Measurements from ENCODE around the gene IRAK4. TPM values are rescaled to one million over a fixed set of nuclear protein-coding genes. Genes with fewer than 3 reads are reported as not detected.

The IRAK4 gene
- total and polyA plus RNA-seq, 2 donors (not counting 1 experiment from before 2014, with no cell fraction given): 19.7 to 27.6 TPM

- peaks cover 3% of the 10 kb centered on the region for H3K36me3 ChIP-seq (ENCODE audit: control insufficient read depth, insufficient read depth, low read length)
- no peaks in the 10 kb centered on the region for H3K27me3 ChIP-seq (ENCODE audit: control insufficient read depth, insufficient read depth, low read length)
- no peak overlapping the region for H3K27ac ChIP-seq (ENCODE audit: insufficient read depth, low read length)
- H3K79me2 ChIP-seq (ENCODE audit: control insufficient read depth, insufficient read depth, low read length): no peaks in the 10 kb centered on the region
- H3K9ac ChIP-seq (ENCODE audit: insufficient read depth, low read length): no peak overlapping the region
- no peaks in the 10 kb centered on the region for H4K20me1 ChIP-seq (ENCODE audit: control insufficient read depth, extremely low read depth, insufficient read depth, low read length)
- no peak overlapping the region for H3K4me3 ChIP-seq (replicated peaks in 1 of 4; ENCODE audit: control extremely low read depth in 1 of 4, insufficient read depth in 1 of 4, low read depth in 3 of 4, low read length in 4 of 4)
- TF ChIP-seq CTCF (conservative IDR thresholded peaks at IDR 0.05 in 1 of 2, IDR thresholded peaks at IDR 0.05 in 1 of 2; ENCODE audit: low read depth in 1 of 2, low read length in 2 of 2) (no peak), EZH2 (IDR thresholded peaks at IDR 0.05; ENCODE audit: low read length, missing control alignments) (no peak)
- peaks cover 6% of the 10 kb centered on the region for H3K4me1 ChIP-seq (ENCODE audit: control insufficient read depth, extremely low read depth, insufficient read depth, low read length)
- DNase-seq (ENCODE audit: low read depth in 2 of 2): peak; percentile 65 to 82
- H3K4me2 ChIP-seq (ENCODE audit: extremely low read depth, insufficient read depth, low read length): peak overlapping the region; percentile 23
- H2AFZ ChIP-seq (ENCODE audit: low read length): no peak overlapping the region
- H3K9me3 ChIP-seq (ENCODE audit: control insufficient read depth, insufficient read depth, low read depth, low read length): no peaks in the 10 kb centered on the region
Observed at GRCh38 chr12:43737646-43738045, 21.1 kb upstream of the IRAK4 start.

DNA sequence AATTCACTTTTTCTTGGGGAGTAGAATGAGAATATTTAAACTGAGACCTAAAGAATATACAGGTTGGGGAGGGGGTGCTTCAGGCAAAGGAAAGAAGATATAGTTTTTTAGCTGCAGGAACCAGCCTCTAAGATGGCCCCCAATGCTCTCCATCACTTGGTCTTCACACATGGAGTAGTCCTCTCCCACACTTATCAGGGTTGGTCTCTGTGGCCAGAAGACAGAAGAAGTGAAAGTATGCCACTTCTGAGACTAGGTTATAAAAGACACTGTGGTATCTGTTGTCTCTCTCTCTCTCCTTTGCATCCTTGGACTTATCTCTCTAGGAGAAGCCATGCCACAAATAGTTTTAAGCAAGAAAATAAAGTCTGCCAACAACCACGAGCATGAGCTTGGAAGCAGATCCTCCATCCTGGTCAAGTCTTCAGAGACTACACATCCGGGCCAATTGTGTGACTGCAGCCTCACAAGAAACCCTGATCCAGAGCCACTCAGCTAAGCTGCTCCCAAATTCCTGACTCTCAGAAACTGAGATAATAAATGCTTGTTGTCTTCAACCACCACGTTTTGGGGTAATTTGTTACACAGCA lies 18.1 kb upstream of the IRAK4 start:
- Histone ChIP-seq H3K4me3 (replicated peaks in 1 of 4; ENCODE audit: control extremely low read depth in 1 of 4, insufficient read depth in 1 of 4, low read depth in 3 of 4, low read length in 4 of 4) (no peak overlapping the region), H3K27me3 (ENCODE audit: control insufficient read depth, insufficient read depth, low read length) (no peaks in the 10 kb centered on the region), H4K20me1 (ENCODE audit: control insufficient read depth, extremely low read depth, insufficient read depth, low read length) (no peaks in the 10 kb centered on the region), H3K36me3 (ENCODE audit: control insufficient read depth, insufficient read depth, low read length) (peaks cover 1% of the 10 kb centered on the region), H3K79me2 (ENCODE audit: control insufficient read depth, insufficient read depth, low read length) (no peaks in the 10 kb centered on the region), H2AFZ (ENCODE audit: low read length) (no peak overlapping the region), H3K27ac (ENCODE audit: insufficient read depth, low read length) (no peak overlapping the region), H3K9ac (ENCODE audit: insufficient read depth, low read length) (no peak overlapping the region), H3K4me2 (ENCODE audit: extremely low read depth, insufficient read depth, low read length) (peak overlapping the region; percentile 33), H3K4me1 (ENCODE audit: control insufficient read depth, extremely low read depth, insufficient read depth, low read length) (peaks cover 10% of the 10 kb centered on the region), H3K9me3 (ENCODE audit: control insufficient read depth, insufficient read depth, low read depth, low read length) (no peaks in the 10 kb centered on the region)
- peak in 1 of 2 donors; percentile 51 for DNase-seq (ENCODE audit: low read depth in 2 of 2)
- no peak for TF ChIP-seq CTCF (conservative IDR thresholded peaks at IDR 0.05 in 1 of 2, IDR thresholded peaks at IDR 0.05 in 1 of 2; ENCODE audit: low read depth in 1 of 2, low read length in 2 of 2)
- no peak for TF ChIP-seq EZH2 (IDR thresholded peaks at IDR 0.05; ENCODE audit: low read length, missing control alignments)

GRCh38 chr12:43742106-43742505 lies 16.6 kb upstream of the IRAK4 start:
- Histone ChIP-seq H3K79me2 (ENCODE audit: control insufficient read depth, insufficient read depth, low read length) (no peaks in the 10 kb centered on the region), H3K4me2 (ENCODE audit: extremely low read depth, insufficient read depth, low read length) (peak overlapping the region; percentile 55), H4K20me1 (ENCODE audit: control insufficient read depth, extremely low read depth, insufficient read depth, low read length) (no peaks in the 10 kb centered on the region), H3K4me1 (ENCODE audit: control insufficient read depth, extremely low read depth, insufficient read depth, low read length) (peaks cover 8% of the 10 kb centered on the region), H3K9me3 (ENCODE audit: control insufficient read depth, insufficient read depth, low read depth, low read length) (no peaks in the 10 kb centered on the region), H3K36me3 (ENCODE audit: control insufficient read depth, insufficient read depth, low read length) (no peaks in the 10 kb centered on the region), H3K27ac (ENCODE audit: insufficient read depth, low read length) (no peak overlapping the region), H2AFZ (ENCODE audit: low read length) (no peak overlapping the region), H3K4me3 (replicated peaks in 1 of 4; ENCODE audit: control extremely low read depth in 1 of 4, insufficient read depth in 1 of 4, low read depth in 3 of 4, low read length in 4 of 4) (no peak overlapping the region), H3K9ac (ENCODE audit: insufficient read depth, low read length) (no peak overlapping the region), H3K27me3 (ENCODE audit: control insufficient read depth, insufficient read depth, low read length) (no peaks in the 10 kb centered on the region)
- TF ChIP-seq CTCF (conservative IDR thresholded peaks at IDR 0.05 in 1 of 2, IDR thresholded peaks at IDR 0.05 in 1 of 2; ENCODE audit: low read depth in 1 of 2, low read length in 2 of 2) (no peak), EZH2 (IDR thresholded peaks at IDR 0.05; ENCODE audit: low read length, missing control alignments) (no peak)
- peak; percentile 89 to 93 for DNase-seq (ENCODE audit: low read depth in 2 of 2)

Measured in fibroblast of lung (primary cell).